HG02610 (cell line): Measurements from ENCODE around the gene MICAL3.
"Not testable (repeated sequence)": the region's sequence is repeated elsewhere in the genome, so short reads cannot be mapped to it uniquely, and the experiment has no call there.

Experiments
- ATAC-seq: cut with Tn5 transposase; IDR thresholded peaks from one replicate; pipeline ENCODE4 v1.9.1; 2021; ENCODE audit warnings: mild to moderate bottlenecking, moderate library complexity; ENCODE audit not compliant: unreplicated experiment

The MICAL3 gene, protein sequence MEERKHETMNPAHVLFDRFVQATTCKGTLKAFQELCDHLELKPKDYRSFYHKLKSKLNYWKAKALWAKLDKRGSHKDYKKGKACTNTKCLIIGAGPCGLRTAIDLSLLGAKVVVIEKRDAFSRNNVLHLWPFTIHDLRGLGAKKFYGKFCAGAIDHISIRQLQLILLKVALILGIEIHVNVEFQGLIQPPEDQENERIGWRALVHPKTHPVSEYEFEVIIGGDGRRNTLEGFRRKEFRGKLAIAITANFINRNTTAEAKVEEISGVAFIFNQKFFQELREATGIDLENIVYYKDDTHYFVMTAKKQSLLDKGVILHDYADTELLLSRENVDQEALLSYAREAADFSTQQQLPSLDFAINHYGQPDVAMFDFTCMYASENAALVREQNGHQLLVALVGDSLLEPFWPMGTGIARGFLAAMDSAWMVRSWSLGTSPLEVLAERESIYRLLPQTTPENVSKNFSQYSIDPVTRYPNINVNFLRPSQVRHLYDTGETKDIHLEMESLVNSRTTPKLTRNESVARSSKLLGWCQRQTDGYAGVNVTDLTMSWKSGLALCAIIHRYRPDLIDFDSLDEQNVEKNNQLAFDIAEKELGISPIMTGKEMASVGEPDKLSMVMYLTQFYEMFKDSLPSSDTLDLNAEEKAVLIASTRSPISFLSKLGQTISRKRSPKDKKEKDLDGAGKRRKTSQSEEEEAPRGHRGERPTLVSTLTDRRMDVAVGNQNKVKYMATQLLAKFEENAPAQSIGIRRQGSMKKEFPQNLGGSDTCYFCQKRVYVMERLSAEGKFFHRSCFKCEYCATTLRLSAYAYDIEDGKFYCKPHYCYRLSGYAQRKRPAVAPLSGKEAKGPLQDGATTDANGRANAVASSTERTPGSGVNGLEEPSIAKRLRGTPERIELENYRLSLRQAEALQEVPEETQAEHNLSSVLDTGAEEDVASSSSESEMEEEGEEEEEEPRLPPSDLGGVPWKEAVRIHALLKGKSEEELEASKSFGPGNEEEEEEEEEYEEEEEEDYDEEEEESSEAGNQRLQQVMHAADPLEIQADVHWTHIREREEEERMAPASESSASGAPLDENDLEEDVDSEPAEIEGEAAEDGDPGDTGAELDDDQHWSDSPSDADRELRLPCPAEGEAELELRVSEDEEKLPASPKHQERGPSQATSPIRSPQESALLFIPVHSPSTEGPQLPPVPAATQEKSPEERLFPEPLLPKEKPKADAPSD (N-terminal part only)

DNA sequence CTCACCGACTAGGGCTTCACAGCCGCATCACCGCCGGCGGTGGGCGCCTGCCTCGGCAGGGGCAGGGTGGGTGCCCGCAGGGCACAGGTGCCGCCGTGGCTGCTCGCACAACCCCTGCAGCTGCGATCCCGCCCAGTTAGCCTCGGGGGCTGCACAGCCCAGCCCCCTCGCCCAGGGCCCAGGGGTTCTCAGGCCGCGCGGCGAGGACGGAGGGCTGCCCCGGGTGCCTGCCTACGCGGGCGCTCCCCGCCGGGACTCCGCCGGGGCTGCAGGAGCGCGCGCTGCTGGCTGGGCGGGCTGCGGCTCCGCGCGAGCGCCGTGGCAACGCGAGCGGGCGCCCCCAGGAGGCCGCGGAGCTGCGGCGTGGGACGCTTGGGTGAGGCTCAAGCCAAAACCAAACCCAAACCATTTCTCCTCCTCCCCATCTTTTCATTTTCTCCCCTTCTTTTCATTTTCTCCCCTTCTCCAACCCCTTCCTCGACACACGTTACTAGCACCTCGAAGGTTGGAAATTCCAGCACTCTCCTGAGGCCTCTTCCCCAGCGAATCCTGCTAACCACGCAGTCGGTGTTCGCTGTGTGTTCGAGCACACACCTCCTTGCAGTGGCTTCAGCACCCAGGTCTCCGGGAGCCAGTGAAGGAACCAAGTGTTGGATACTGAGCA is at the start of gene MICAL3:
Gene MICAL3 (minus strand): TSS at position 286 of the 664 bp plus-strand sequence. CDS start 117,749 bp downstream, outside the sequence.
- ATAC-seq, result no peak

DNA sequence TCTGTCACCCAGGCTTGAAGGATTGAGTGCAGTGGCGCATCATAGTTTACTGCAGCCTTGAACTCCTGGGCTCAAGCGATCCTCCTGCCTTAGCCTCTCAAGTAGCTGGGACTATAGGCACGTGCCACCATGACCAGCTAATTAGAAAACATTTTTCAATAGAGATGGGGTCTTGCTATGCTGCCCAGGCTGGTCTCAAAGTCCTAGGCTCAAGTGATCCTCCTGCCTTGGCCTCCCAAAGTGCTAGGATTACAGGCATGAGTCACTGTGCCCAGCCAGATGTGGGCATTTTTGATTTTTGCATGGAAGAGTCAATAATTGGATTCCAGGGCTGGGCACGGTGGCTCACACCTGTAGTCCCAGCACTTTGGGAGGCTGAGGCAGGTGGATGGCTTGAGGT is 49.6 kb upstream of the MICAL3 start:
- ATAC-seq, result not testable (repeated sequence)

DNA sequence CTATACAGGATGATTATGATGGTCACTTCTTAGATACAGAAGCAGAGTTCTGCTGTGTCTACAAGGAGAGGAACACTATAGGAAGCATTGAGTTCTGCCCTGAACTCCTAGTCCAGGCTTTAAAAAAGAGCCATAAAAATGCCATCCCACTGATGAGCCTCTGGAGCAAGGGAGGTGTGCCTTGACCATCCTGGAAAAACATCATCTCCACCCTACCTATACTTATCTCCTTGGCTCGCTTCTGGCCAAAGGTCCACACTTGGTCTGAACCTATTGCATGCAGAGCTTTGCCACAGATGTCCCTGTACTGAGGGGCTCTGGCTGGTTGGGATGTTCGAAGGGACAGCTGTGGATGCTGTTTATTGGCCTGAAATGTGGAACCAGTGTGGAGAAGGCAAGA is 49.1 kb upstream of the MICAL3 start:
- no peak for ATAC-seq

DNA sequence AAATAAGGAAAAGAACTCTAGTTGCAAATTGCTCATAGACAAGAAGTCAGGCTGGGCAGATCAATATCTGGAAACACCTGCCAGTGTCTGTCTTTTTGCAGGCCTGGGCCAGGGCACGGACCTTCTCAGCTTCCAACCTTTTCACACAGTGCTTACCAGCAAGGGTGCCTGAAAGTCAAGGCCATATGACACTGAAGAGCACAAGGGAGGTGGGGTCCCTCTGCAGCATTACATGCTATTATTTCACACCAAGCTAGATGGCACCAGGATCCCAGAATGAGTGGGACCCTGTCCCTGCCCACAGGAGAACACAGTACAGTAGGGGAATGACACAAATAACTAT is 47.6 kb upstream of the MICAL3 start:
- ATAC-seq, result no peak

DNA sequence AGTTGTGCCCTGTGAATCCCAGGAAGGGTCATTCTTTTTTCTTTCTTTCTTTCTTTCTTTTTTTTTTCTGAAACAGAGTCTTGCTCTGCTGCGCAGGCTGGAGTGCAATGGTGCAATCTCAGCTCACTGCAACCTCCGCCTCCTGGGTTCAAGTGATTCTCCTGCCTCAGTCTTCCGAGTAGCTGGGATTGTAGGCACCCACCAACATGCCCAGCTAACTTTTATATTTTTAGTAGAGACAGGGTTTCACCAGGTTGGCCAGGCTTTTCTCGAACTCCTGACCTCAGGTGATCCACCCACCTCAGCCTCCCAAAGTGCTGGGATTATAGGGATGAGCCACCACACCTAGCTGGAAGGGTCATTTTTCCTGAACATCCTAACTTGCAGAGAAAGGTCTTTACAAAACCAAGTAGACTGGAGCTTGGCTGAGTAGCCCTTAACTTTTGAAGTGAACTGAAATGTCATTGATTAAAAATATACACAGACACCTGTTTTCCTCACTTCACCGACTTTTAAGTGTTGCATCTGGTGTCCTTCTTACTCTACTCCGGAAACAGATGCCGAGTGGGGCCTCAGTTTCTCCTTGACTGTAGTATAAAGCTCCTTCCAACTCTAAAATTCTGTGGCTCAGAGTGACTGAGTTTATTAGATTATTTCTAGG is 47.1 kb upstream of the MICAL3 start:
- ATAC-seq, result not testable (repeated sequence)

DNA sequence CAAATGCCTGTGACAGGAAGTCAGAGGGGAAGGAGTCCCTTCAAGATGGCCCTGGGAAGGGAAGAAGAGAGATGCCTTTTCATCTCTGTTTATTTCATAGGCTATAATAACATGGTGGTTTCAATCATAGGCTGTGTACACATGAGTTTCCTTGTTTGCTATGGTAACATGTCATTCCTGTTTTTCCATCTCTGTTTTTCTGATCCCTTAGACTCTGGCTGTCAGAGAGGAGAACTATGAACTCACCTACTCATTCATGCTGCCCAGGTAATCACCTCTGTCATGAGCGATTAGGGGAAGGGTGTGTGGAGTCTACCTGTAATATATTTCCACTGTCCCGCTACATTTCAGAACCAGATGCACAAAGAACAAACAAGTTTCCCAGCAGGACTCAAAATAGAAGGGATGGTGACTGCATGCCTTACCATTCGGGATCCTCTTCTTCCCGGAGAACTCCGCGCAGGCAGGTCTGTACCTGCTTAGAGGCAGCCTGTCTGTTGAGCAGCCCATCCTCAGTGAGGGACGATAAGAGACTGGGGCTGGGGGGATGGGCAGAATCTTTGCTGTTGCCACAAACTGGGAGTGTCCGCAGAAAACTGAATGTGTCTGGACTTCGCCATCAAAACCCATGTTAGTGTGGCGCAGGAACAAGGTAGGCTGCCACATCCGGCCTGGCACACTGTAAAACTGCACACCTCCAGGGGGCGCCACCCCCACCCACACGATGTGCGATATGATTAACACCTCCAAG is 46.4 kb upstream of the MICAL3 start:
- ATAC-seq, result no peak

DNA sequence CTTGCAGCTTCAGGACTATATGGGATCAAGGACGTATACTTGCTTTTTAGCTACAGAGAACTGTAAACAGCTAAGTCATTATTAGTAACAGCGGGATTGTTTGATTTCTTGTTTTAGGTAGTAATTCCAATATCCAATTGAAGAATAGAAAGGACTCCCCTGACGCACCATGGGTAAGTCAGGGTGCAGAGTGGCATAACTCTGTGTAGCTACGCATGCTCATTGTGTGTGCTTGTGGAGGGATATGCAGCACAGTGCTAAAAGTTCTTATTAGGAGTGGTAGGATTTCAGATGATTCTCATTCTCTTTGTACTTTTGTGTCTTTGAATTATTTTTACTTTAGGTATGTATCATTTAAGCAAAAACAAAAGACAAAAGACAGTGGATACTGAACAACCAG is 45.7 kb upstream of the MICAL3 start:
- ATAC-seq, result no peak

DNA sequence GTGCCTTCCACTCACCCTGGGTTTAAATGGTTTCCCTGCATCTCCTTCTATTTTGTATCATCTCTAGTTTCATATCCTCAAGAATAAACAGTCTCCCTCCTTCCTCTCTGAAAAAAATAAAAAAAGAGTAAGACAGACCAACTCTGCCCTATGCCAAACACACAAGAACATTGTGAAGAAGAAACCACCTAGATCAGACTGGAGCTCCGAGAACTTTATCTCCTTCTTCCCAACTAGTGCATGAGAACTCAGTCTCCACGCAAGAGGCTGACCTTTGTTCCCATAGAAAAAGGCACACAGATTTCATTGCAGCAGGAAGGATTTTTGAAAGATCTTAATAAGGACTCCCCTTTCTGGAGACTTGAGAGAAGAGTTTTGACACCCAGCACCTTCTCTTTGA is 44.7 kb upstream of the MICAL3 start:
- ATAC-seq, result no peak

DNA sequence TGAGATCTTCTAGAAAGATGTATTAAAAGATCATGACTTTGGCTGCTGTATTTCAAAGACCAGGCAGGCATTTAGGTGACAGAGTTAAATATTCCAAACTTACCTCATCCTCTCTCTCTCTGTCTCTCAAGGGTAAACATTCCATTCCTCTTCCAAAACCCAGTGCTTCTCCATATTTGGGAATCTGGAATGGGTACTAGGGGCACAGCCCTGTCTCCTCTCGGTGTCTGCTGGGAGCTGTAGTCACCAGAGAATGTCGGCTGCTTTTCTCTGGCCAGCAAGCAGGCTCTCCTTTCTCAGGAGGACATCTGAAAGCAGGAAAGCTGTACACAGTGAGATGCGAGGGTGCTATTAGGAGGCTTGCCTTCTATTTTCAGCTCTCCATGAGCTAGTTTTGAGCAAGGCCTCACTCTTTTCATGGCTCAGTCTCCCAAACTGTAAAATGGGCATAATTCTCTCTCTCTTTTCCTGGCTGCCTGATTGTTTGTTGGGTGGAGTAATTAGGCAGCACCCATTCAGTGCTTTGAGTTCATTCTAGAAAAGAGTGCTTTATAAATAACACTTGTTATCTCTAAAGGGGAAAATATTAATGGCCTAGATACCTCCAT is 44.1 kb upstream of the MICAL3 start:
- ATAC-seq, result no peak

DNA sequence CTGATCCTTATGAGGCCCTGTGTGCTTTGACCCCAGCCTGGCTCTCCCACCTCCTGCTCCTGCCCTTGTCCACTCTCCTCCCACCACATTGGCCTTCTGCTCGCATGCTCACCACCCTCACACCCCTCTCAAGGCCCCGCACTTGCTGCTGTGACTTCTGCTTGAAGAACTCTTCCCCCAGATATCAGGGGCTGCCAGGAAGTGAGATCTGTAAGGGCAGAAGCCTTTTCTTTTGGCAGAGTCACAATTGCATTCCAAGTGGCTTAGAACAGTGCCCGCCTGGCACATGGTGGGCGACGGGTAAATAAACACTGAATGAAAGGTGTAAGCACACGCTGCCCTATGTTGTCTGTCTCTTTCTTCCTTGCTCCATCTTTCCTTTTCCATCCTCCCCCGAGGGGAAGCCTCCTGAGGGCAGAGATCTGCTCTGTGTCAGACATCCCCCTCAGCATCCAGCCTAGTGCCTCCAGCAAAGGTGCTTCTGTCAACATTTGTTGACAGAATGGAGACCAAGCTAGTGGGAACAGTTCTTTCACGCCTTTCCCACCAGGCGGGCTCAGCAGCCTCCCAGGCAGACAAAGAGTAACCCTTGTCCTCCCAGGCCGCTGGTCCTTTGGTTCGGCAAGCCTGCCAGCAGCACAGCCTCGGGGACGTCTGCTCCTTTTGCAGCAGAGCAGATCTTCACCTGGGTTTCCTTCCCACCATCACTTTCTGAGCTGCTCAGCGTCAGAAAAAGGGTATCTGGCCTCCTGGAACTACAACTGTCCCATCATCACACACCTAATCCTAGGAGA is 43.4 kb upstream of the MICAL3 start:
- no peak for ATAC-seq

DNA sequence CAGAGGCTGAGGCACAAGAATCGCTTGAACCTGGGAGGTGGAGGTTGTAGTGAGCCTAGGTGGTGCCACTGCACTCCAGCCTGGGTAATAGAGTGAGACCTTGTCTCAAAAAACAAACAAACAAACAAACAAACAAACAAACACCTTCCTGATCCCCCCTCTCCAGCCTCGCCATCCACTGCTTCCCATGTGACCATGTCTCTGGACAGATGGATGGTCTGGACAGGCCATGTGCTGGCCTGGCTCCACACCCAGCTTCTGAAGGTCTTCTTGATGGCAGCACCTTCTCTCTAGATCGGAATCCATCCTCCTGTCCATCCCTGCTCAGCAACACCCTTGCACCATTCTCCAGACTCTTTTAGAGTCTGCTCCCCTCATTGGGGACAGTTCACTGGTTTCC is 42.8 kb upstream of the MICAL3 start:
- no peak for ATAC-seq

DNA sequence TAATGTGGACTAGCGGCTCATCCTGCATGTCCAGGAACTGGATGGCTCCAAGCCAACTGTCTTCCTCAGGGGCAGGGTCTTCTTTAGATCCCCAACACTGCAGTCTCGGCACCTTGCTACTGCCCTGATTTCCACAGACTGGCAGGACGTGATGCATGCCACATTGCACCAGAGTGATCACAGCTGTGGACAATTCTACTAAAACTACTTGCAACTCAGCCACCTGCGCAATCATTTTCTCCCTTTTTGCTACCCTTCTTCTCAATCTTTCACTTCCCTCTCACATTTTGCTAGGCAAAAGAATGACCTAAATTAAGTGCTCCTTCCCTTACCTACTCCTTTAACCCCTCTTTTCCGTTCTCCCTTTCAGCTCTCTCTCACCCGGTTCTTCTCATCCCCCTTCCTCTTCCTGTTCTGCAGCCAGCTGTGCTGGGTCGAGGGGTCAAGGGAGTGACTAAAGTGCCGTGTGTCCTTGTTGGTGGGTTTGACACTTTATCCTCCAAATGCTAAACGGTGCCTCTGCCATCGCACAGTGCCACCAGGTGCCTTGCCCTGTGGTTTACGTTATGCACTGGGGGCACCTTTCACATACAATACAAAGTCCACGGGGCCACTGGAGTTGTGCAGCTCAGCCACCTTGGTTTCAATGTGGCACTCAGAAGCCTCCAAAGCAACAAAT is 42.0 kb upstream of the MICAL3 start:
- ATAC-seq, result no peak

DNA sequence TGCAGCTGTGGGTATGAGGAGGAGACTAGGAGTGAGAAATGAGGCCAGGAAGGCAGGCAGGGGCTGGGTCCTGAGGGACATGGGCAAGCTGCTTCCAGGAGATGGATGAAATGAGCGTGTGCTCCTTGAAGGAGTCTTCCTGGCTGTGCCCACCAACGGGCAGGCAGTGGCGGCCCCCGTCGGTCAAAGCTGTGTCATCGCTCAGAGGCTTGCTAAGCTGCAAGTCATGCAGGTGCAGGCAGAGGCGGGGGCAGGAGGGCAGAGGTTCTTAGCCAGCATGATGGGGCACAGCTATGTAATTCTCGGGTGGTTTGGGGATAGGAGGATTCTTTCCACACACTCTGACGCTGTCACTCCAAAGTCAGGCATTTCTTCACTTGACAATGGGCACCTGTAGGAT is 40.9 kb upstream of the MICAL3 start:
- no peak for ATAC-seq

DNA sequence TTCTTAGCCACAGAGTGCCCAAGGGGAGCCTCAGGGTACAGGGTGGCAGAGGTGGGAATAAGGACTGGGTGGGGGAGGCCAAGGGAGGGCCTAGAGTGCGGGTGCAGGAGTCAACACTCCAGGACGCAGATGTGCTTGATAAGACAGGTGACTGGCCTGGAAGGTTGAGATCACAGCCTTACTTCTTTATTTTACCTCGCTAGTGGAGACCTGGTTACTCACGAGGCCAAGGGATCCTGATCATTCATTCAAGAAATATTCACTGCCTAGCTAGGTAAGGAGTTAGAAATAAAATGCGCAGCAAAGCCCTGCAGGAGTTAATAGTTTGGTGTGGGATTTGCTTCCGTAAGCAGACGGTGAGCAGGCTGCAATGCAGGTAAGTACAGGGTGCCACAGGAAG is 40.3 kb upstream of the MICAL3 start:
- ATAC-seq, result no peak

DNA sequence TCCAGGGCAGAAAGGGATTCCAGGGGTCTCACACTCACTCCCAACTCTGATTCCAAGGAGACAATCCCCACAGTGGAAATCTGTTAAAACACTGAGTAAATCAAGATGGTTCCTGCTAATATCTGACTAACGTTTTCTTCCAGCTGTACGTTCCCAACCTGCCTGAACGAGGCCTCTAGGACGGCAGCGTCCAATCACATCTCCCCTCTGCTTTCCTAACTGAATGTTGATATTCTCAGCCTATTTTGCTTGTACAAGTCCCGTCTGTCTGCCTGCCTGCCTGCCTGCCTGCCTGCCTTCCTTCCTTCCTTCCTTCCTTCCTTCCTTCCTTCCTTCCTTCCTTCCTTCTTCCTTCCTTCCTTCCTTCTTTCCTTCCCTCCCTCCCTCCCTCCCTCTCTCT is 39.4 kb upstream of the MICAL3 start:
- ATAC-seq, result not testable (repeated sequence)

DNA sequence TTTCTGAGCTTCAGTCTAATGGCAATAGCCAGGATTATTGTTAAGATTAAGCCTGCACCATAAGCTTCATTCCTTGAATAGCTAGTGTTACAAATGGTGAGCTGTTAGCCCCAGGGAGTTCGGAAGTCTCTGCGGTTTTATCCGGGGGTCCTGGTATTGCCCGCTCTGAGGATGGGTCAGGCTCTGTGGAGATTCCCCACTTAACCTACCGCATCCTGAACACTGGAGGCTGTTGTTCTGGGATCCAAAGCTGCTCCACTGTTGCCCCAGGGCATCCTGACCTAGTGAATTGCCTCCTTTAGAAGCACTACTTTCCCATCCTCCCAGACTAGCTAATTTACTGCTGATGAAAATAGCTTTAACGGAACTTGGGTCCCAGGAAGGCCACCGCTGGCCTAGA is 38.9 kb upstream of the MICAL3 start:
- ATAC-seq, result no peak

DNA sequence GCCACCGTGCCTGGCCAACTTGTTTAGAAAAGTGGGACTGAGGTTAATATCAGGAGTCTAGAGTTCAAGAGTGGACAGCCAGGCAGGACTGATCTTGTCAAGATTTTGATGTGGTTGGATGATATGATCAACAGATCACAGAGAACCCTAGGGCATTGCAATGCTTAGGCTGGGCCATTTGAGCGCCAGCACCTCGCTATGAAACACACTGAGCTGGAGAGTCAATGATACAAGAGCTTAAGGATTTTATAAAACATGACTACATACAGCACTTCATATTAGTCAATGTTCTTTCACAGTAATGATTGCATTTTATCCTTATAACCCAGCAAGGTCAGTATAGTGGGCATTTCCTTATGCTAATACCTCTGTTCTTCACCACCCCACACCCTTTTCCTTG is 38.1 kb upstream of the MICAL3 start:
- no peak for ATAC-seq
